ENCODE data around the gene EIF5AL1.
"Not testable (repeated sequence)": the region's sequence is repeated elsewhere in the genome, so short reads cannot be mapped to it uniquely, and the experiment has no call there.

EIF5AL1 gene

GRCh38 chr10:79502561-79503309, 9.6 kb upstream of the EIF5AL1 start:
- peak; percentile 71 for DNase-seq
- Histone ChIP-seq H3K9me3 (ENCODE audit: severe bottlenecking) (no peaks in the 10 kb centered on the region), H3K4me3 (ENCODE audit: low read depth, low read length) (no peak overlapping the region), H3K27me3 (ENCODE audit: insufficient read depth, low read depth, severe bottlenecking) (no peaks in the 10 kb centered on the region), H3K36me3 (no peaks in the 10 kb centered on the region), H3K27ac (no peak overlapping the region)
- TF ChIP-seq, protein P1, sequence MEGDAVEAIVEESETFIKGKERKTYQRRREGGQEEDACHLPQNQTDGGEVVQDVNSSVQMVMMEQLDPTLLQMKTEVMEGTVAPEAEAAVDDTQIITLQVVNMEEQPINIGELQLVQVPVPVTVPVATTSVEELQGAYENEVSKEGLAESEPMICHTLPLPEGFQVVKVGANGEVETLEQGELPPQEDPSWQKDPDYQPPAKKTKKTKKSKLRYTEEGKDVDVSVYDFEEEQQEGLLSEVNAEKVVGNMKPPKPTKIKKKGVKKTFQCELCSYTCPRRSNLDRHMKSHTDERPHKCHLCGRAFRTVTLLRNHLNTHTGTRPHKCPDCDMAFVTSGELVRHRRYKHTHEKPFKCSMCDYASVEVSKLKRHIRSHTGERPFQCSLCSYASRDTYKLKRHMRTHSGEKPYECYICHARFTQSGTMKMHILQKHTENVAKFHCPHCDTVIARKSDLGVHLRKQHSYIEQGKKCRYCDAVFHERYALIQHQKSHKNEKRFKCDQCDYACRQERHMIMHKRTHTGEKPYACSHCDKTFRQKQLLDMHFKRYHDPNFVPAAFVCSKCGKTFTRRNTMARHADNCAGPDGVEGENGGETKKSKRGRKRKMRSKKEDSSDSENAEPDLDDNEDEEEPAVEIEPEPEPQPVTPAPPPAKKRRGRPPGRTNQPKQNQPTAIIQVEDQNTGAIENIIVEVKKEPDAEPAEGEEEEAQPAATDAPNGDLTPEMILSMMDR (IDR thresholded peaks at IDR 0.05; ENCODE audit: low read depth, low read length) = peak; percentile 83

DNA sequence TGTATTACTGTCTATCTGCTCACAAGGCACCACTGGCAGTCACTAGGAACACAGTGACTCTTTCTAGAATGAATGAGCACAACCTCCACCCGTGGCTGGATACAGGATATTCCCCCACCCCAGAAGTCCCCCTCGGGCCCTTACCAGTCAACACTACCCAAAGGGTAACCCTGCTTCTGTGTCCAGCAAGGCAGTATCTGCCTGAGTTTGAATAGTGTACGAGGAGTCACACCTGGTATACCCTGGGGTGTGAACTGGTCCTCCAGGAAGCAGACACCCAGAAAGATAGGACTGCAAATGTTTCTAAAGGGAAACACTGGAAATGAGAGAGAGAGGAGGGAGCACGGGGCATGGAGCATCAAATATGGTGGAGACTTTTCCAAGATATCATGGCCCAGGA, 8.5 kb upstream of the EIF5AL1 start:
- H3K4me3 ChIP-seq (ENCODE audit: low read depth, low read length); H3K27ac ChIP-seq; H3K9me3 ChIP-seq (ENCODE audit: severe bottlenecking); H3K36me3 ChIP-seq; DNase-seq; H3K27me3 ChIP-seq (ENCODE audit: insufficient read depth, low read depth, severe bottlenecking): not testable (repeated sequence)

DNA sequence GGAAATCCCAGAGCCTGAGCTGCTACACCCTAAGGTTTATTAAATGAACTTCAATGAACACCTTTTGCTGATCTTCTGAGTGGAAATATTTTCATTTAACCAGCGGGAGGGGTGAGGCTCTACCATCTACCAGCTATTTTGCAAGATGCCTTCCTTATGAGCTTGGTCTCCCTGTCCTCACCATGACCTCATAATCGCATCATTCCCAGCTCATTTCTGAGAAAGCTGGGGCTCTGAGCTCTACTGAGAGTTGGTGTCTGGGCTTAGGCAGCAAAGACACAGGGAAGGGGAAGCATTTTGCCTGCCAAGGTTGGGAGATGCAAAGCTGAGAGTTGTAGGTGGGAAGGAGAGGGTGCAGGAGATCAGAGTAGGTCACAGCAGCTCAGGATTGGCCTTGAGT, 7.8 kb upstream of the EIF5AL1 start:
- not testable (repeated sequence) for DNase-seq; H3K4me3 ChIP-seq (ENCODE audit: low read depth, low read length); H3K27ac ChIP-seq; H3K27me3 ChIP-seq (ENCODE audit: insufficient read depth, low read depth, severe bottlenecking); H3K36me3 ChIP-seq; H3K9me3 ChIP-seq (ENCODE audit: severe bottlenecking)

DNA sequence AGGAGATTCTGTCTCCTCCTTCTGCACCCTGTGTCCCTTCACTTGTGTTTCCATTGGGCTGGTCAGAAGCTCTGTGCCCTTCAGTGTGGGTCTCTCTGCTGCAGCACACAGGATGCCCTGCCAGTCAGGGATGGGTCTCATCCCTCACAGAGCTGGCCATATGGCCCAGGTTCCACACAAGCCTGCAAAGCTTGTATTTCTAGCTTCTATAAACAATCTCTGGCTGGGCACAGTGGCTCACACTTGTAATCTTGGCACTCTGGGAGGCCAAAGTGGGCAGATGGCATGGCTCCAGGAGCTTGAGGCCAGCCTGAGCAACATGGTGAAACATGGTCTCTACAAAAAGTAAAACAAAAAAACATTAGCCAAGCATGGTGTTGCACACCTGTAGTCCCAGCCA, 7.0 kb upstream of the EIF5AL1 start:
- H3K27ac ChIP-seq; H3K9me3 ChIP-seq (ENCODE audit: severe bottlenecking); H3K36me3 ChIP-seq; H3K4me3 ChIP-seq (ENCODE audit: low read depth, low read length); DNase-seq; H3K27me3 ChIP-seq (ENCODE audit: insufficient read depth, low read depth, severe bottlenecking): not testable (repeated sequence)

DNA sequence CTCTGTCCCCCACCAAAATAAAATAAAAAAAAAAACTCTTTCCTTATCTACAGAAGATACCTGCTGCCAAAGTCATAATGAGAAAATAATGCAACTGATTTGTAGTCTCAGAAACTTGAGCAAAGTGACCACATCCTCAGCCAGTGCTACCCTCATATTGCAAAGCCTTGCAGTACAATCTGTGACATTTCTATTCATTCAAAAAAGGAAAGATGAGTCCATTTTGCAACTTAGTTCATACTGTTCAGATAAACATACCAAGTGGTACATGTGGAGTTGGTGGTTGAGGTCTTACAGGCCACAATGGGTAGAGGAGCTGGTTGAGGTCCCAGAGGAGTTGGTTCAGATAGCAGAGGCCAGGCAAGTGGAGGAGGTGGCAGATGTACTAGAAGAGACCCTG, 6.5 kb upstream of the EIF5AL1 start:
- Histone ChIP-seq H3K27me3 (ENCODE audit: insufficient read depth, low read depth, severe bottlenecking) (no peaks in the 10 kb centered on the region), H3K36me3 (no peaks in the 10 kb centered on the region), H3K4me3 (ENCODE audit: low read depth, low read length) (no peak overlapping the region), H3K27ac (no peak overlapping the region), H3K9me3 (ENCODE audit: severe bottlenecking) (no peaks in the 10 kb centered on the region)
- TF ChIP-seq, protein P1 (IDR thresholded peaks at IDR 0.05; ENCODE audit: low read depth, low read length) = no peak
- DNase-seq = no peak

DNA sequence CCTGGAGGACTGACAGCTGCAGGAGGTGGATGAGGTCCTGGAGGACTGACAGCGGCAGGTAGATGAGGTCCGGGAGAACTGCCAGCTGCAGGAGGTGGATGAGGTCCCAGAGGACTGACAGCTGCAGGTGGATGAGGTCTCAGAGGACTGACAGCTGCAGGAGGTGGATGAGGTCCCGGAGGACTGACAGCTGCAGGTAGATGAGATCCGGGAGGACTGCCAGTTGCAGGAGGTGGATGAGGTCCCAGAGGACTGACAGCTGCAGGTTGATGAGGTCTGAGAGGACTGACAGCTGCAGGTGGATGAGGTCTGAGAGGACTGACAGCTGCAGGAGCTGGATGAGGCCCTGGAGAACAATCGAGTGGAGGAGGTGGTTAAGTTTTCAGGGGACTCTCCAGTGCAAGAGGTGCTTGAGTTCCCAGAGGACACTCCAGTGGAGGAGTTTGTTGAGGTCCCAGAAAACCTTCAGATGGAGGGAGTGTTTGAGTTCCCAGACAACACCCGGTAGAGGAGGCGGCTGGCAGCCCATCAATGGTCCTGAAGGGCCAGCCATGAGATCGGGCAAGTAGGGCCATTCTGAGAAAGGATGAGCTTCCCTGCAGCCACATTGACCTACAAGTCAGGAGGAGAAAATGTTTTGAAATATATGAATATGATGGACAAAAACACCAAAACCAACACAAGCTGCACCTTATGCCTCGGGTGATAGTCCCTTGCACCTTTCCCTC, 4.7 kb upstream of the EIF5AL1 start:
- no peaks in the 10 kb centered on the region for H3K36me3 ChIP-seq
- no peaks in the 10 kb centered on the region for H3K27me3 ChIP-seq (ENCODE audit: insufficient read depth, low read depth, severe bottlenecking)
- H3K9me3 ChIP-seq (ENCODE audit: severe bottlenecking) = no peaks in the 10 kb centered on the region
- H3K4me3 ChIP-seq (ENCODE audit: low read depth, low read length) = no peak overlapping the region
- TF ChIP-seq, protein P1 (IDR thresholded peaks at IDR 0.05; ENCODE audit: low read depth, low read length) = no peak
- DNase-seq = no peak
- no peak overlapping the region for H3K27ac ChIP-seq

- not testable (repeated sequence) for H3K4me3 ChIP-seq (ENCODE audit: low read depth, low read length); H3K9me3 ChIP-seq (ENCODE audit: severe bottlenecking); DNase-seq; H3K36me3 ChIP-seq; H3K27me3 ChIP-seq (ENCODE audit: insufficient read depth, low read depth, severe bottlenecking); H3K27ac ChIP-seq
These were observed 4.1 kb upstream of the EIF5AL1 start for GRCh38 chr10:79508245-79508644.

DNA sequence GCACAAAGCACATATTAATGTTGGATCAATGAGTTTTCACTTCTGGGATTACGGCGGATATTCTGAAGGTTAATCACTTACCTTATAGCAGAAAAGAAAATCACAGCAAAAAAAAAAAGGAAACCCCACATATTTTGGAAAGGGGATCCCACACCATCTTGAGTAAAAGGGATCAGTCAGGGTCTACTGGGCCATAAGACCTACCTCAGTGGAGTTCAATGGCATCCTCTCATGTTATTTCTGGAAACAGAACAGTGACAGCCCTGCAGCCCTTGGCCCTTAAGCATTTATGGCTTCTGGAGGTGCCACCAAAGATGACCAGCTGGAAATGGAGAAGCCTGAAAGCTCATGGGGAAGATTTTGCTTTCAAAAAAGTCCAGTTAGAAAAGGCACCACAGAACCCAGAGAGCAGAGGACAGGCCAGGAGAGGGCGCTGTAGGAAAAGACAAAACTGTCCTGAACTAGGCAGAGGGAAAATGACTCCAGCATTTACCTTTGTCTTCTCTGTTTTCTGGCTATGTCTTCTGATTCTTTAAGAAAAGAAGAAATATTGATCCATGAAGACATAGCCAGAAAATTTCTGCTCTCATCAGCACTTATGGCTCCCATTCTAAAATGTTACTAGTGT, 2.9 kb upstream of the EIF5AL1 start:
- H3K27me3 ChIP-seq (ENCODE audit: insufficient read depth, low read depth, severe bottlenecking); H3K4me3 ChIP-seq (ENCODE audit: low read depth, low read length); H3K9me3 ChIP-seq (ENCODE audit: severe bottlenecking); H3K36me3 ChIP-seq; DNase-seq; H3K27ac ChIP-seq: not testable (repeated sequence)

DNA sequence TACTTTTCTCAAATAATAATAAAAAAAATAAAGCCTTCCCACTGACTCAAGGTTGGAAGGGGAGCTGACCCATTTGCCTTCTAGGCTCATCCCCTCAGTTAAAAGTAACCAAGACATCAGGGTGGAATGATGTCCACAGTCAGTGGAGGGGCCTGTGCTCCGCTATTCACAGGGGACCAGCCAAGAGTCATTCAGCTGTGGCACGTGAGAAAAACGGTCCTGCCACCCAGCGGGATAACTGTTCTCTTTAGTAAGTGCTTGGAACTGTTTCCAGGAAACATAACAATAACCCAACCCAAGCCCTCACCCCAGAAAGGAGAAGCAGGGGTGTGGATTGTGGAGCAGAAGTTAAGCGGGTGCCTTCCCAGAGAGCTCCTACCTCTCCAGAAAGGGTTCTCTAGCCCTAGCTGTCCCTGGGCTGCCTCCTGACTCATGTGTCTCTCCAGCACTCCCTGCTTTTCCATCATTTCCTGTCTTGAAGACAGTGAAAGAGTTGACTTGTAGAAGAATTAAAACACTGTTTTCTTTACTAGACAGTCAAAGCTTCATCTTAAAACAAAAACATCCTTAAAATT, 2.3 kb upstream of the EIF5AL1 start:
- not testable (repeated sequence) for DNase-seq; H3K27me3 ChIP-seq (ENCODE audit: insufficient read depth, low read depth, severe bottlenecking)

GRCh38 chr10:79516532-79517205, 4.3 kb downstream of the EIF5AL1 start:
- H3K36me3 ChIP-seq; H3K27me3 ChIP-seq (ENCODE audit: insufficient read depth, low read depth, severe bottlenecking); DNase-seq; H3K9me3 ChIP-seq (ENCODE audit: severe bottlenecking); H3K27ac ChIP-seq; H3K4me3 ChIP-seq (ENCODE audit: low read depth, low read length): not testable (repeated sequence)

More for the DNA sequence above, 2.3 kb upstream of the EIF5AL1 start:
- H3K4me3 ChIP-seq (ENCODE audit: low read depth, low read length); H3K27ac ChIP-seq; H3K9me3 ChIP-seq (ENCODE audit: severe bottlenecking); H3K36me3 ChIP-seq: not testable (repeated sequence)
